K562 (cell line): ENCODE measurements around the gene MARCHF3. TPM values are rescaled to one million over a fixed set of nuclear protein-coding genes. Genes with fewer than 3 reads are reported as not detected.

Source experiments
- ATAC-seq: fragments of 200-7000 bp; cut with Tn5 transposase; 3 replicates; pipeline ENCODE4 v1.9.1; 2020; ENCODE audit warnings: moderate library complexity
- BruUV-seq: library from RNA; stranded (reverse); fragments of 400-500 nt; replicated peaks from 2 replicates; lab custom pipeline; 2021; lab: Mats Ljungman, UMichigan
- CTCF ChIA-PET: fragments of 300-600 bp; formaldehyde crosslinking; extraction: SDS; loops from one replicate; lab custom pipeline; 2021; ENCODE audit warnings: low intra/inter-chr PET ratio; lab: Yijun Ruan, JAX
- POLR2A ChIA-PET: fragments of 300-600, 350-650 bp; sonication (Branson Sonifier 250); formaldehyde crosslinking; extraction: SDS; loops from one replicate; lab custom pipeline; 2021; ENCODE audit warnings: antibody characterized with exemption, inconsistent platforms; lab: Yijun Ruan, JAX
- DNase-seq, 4 experiments: peaks; one replicate each; pipeline versions ENCODE4 v3.0.0 to v3.0.0-alpha.2; 2011 to 2018; ENCODE audit warnings: low spot score in 3 of 4, mixed read lengths in 3 of 4; ENCODE audit errors: extremely low read depth in 1 of 4
- FAIRE-seq: peaks from 2 replicates; lab custom pipeline; 2011; peaks lifted over from hg19 to GRCh38; lab: Jason Lieb, UNC
- H2AFZ ChIP-seq: 2 replicates; pipeline ENCODE4 v1.6.0; 2011; ENCODE audit warnings: low read depth, low read length, control low read depth, inconsistent platforms
- H3K27ac ChIP-seq: fragments of 200-600 bp; 3 replicates; pipeline ENCODE4 v1.8.0; 2011; ENCODE audit warnings: low read depth, mild to moderate bottlenecking, control low read depth, inconsistent platforms, low read length, moderate library complexity, mixed read lengths; ENCODE audit errors: extremely low read depth
- H3K27me3 ChIP-seq, 2 experiments: fragments of 300-600 bp in 1 of 2; 2 replicates in 1 of 2; 3 replicates in 1 of 2; pipeline versions ENCODE4 v1.6.0 to v1.8.0; 2011; ENCODE audit warnings: inconsistent platforms in 2 of 2, low read length in 2 of 2, mild to moderate bottlenecking in 1 of 2, mixed read lengths in 1 of 2, moderate library complexity in 1 of 2; ENCODE audit not compliant: control insufficient read depth in 2 of 2, insufficient read depth in 2 of 2
- H3K36me3 ChIP-seq: fragments of 300-600 bp; 3 replicates; pipeline ENCODE4 v1.8.0; 2011; ENCODE audit warnings: mild to moderate bottlenecking, low read length, inconsistent platforms; ENCODE audit not compliant: control insufficient read depth, insufficient read depth
- H3K4me1 ChIP-seq, 2 experiments: fragments of 200-600 bp in 1 of 2; replicated peaks in 1 of 2; 2 replicates in 1 of 2; 3 replicates in 1 of 2; pipeline versions ENCODE4 v1.5.1 to v1.8.0; 2011; ENCODE audit warnings: inconsistent platforms in 2 of 2, low read length in 2 of 2, mild to moderate bottlenecking in 1 of 2, mixed read lengths in 1 of 2, moderate library complexity in 1 of 2; ENCODE audit not compliant: control insufficient read depth in 2 of 2, insufficient read depth in 2 of 2
- H3K4me2 ChIP-seq: 2 replicates; pipeline ENCODE4 v1.6.1; 2011; ENCODE audit warnings: low read length, control low read depth, inconsistent platforms, mixed read lengths; ENCODE audit not compliant: insufficient read depth
- H3K4me3 ChIP-seq: fragments of 200-600 bp; sonication (generic), shearing (Covaris generic); 2 replicates; pipeline ENCODE4 v1.5.1; 2016; ENCODE audit warnings: control low read depth, inconsistent platforms
- H3K79me2 ChIP-seq: fragments of 200-600 bp; 3 replicates; pipeline ENCODE4 v1.8.0; 2011; ENCODE audit warnings: low read length, inconsistent platforms; ENCODE audit not compliant: control insufficient read depth, insufficient read depth
- H3K9ac ChIP-seq, 2 experiments: 2 replicates each; pipeline versions ENCODE4 v1.6.0 to v1.6.1; 2011; ENCODE audit warnings: low read depth in 2 of 2, low read length in 2 of 2, control low read depth in 1 of 2, inconsistent platforms in 1 of 2, mild to moderate bottlenecking in 1 of 2, mixed read lengths in 1 of 2; ENCODE audit not compliant: insufficient read depth in 1 of 2
- H3K9me1 ChIP-seq: one replicate; pipeline ENCODE4 v1.6.0; 2011; ENCODE audit warnings: inconsistent platforms, mild to moderate bottlenecking, low read length, moderate library complexity; ENCODE audit not compliant: control insufficient read depth, insufficient read depth
- H3K9me3 ChIP-seq: replicated peaks from 2 replicates; pipeline ENCODE4 v1.5.1; 2011; ENCODE audit warnings: low read depth, low read length, inconsistent platforms; ENCODE audit not compliant: control insufficient read depth, insufficient read depth
- H4K20me1 ChIP-seq: replicated peaks from 2 replicates; pipeline ENCODE4 v1.6.1; 2011; ENCODE audit warnings: low read length, inconsistent platforms, mixed read lengths; ENCODE audit not compliant: control insufficient read depth, insufficient read depth
- CC2D1A ChIP-seq: fragments of 450-650 bp; IDR thresholded peaks from 2 replicates; pipeline ENCODE4 v1.6.1; 2017; ENCODE audit warnings: mild to moderate bottlenecking
- EHMT2 ChIP-seq: fragments of 450-650 bp; IDR thresholded peaks from 2 replicates; pipeline ENCODE4 v1.6.1; 2018; ENCODE audit warnings: antibody characterized with exemption
- FOXA3 ChIP-seq, 2 experiments: fragments of 450-650 bp in 1 of 2; sonication (generic) in 1 of 2; formaldehyde crosslinking; IDR thresholded peaks in 1 of 2; conservative IDR thresholded peaks in 1 of 2; 2 replicates each; pipeline versions ENCODE4 v1.4.0 to v1.8.0; 2020 to 2022; ENCODE audit warnings: mild to moderate bottlenecking in 2 of 2, missing genetic modification reagents in 1 of 2
- KLF13 ChIP-seq: fragments of 450-650 bp; IDR thresholded peaks from 2 replicates; pipeline ENCODE4 v1.6.1; 2016; ENCODE audit warnings: missing genetic modification characterization, low read depth, mild to moderate bottlenecking, missing compliant biosample characterization, moderate library complexity, borderline replicate concordance
- MEF2A ChIP-seq: IDR thresholded peaks from 2 replicates; pipeline ENCODE4 v1.6.1; 2011; ENCODE audit warnings: low read depth, mild to moderate bottlenecking, low read length, moderate library complexity; ENCODE audit not compliant: control insufficient read depth
- ZNF584 ChIP-seq: fragments of 200-800 bp; sonication (Bioruptor generic); IDR thresholded peaks from 2 replicates; pipeline ENCODE4 v1.6.1; 2016; ENCODE audit warnings: low read depth, mild to moderate bottlenecking, missing genetic modification characterization, missing compliant biosample characterization
- ZNF707 ChIP-seq: fragments of 250-450 bp; sonication (Bioruptor Pico); conservative IDR thresholded peaks from 2 replicates; pipeline ENCODE4 v1.8.0; 2022; ENCODE audit warnings: inconsistent platforms, mild to moderate bottlenecking, moderate library complexity
- WGBS: fragments of 100-300 bp; shearing (Covaris generic); methylation state at CpG from one replicate; pipeline ENCODE4 v1.1.6; 2016; ENCODE audit warnings: low coverage, mixed read lengths; ENCODE audit not compliant: insufficient coverage; ENCODE audit errors: missing lambda C conversion rate; 5-methylcytosine and 5-hydroxymethylcytosine counted together
- in situ Hi-C: fragments of 300-500 bp; cut with MboI; formaldehyde crosslinking; loops from 4 replicates; pipeline ENCODE4 v1.15.0; 2018; ENCODE audit warnings: inconsistent platforms, mixed read lengths
- intact Hi-C: fragments of 100-400 bp; cut with micrococcal nuclease; formaldehyde crosslinking; loops from 2 replicates; pipeline ENCODE4 v1.14.2; 2022
- polyA plus RNA-seq, 8 experiments: library from polyadenylated mRNA; depleted of rRNA in 4 of 8; stranded (reverse) in 5 of 8; unstranded in 3 of 8; fragments of >200 nt; fragmentation: Nextera tagmentation in 2 of 8; fragmentation: Illumina TruSeq in 1 of 8; extraction: Ambion mirVana in 2 of 8; extraction: Trizol in 1 of 8; gene quantifications; 2 replicates each; pipeline versions ENCODE4 v1.2.1 to v1.2.3, GENCODE V29; 2011 to 2014; ENCODE audit warnings: inconsistent platforms in 1 of 8, missing spikeins in 1 of 8
- total RNA-seq, 7 experiments: library from RNA; depleted of rRNA in 6 of 7; stranded (reverse); fragments of >200 nt in 6 of 7; fragmentation: Illumina TruSeq in 2 of 7; extraction: Trizol in 2 of 7; gene quantifications; 2 replicates each; pipeline versions ENCODE4 v1.2.1 to v1.2.3, GENCODE V29; 2011 to 2021; ENCODE audit warnings: low replicate concordance in 1 of 7
- TF ChIP-seq, protein P1 (sequence below): sonication (generic); formaldehyde crosslinking; IDR thresholded peaks from 2 replicates; pipeline ENCODE4 v1.8.0; 2023; ENCODE audit warnings: mild to moderate bottlenecking, missing genetic modification reagents
- TF ChIP-seq, protein P2 (sequence below): fragments of 450-650 bp; IDR thresholded peaks from 2 replicates; pipeline ENCODE4 v1.6.1; 2017; ENCODE audit warnings: antibody characterized with exemption
- TF ChIP-seq, protein P3 (sequence below): fragments of 450-650 bp; IDR thresholded peaks from 2 replicates; pipeline ENCODE4 v1.6.1; 2016; ENCODE audit warnings: mild to moderate bottlenecking
- TF ChIP-seq, protein P4 (sequence below), 3 experiments: fragments of 200-800 bp in 1 of 3; fragments of 250-450 bp in 1 of 3; fragments of 450-650 bp in 1 of 3; sonication (Bioruptor Pico) in 1 of 3; sonication (Bioruptor generic) in 1 of 3; formaldehyde crosslinking in 1 of 3; IDR thresholded peaks; 2 replicates each; pipeline versions ENCODE4 v1.6.1 to v1.8.0; 2016 to 2022; ENCODE audit warnings: mild to moderate bottlenecking in 2 of 3, missing genetic modification characterization in 2 of 3, missing compliant biosample characterization in 1 of 3, moderate library complexity in 1 of 3

Gene MARCHF3
- total and polyA plus RNA-seq, 9 of the 15 experiments (the other 6 are each of a cell fraction or from before 2014, with no cell fraction given), result 5.6 to 37.4 (median 16.5) TPM

DNA sequence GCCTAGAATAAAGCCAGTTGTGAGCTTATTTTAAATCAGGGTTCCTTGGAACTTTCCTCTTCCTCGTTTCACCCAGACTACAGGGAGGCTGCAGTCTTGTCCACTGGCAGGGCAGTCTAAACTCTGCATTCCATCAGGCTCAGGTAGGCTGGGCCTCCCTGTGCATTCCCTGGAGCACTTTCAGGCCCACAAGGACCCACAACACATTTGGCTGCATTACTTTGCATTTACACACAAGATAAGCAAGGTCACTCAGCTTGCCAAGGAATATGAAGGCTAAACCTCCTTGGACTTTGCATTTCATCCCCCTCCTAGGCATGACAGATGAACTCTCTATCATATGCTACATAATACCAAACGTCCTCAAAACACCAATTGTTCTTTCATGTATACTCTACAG is 104.2 kb downstream of the MARCHF3 start (continued):
- no peak for TF ChIP-seq KLF13 (tag)
- TF ChIP-seq EHMT2, result no peak
- TF ChIP-seq, protein P1, sequence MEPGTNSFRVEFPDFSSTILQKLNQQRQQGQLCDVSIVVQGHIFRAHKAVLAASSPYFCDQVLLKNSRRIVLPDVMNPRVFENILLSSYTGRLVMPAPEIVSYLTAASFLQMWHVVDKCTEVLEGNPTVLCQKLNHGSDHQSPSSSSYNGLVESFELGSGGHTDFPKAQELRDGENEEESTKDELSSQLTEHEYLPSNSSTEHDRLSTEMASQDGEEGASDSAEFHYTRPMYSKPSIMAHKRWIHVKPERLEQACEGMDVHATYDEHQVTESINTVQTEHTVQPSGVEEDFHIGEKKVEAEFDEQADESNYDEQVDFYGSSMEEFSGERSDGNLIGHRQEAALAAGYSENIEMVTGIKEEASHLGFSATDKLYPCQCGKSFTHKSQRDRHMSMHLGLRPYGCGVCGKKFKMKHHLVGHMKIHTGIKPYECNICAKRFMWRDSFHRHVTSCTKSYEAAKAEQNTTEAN, result no peak
- TF ChIP-seq, protein P2, sequence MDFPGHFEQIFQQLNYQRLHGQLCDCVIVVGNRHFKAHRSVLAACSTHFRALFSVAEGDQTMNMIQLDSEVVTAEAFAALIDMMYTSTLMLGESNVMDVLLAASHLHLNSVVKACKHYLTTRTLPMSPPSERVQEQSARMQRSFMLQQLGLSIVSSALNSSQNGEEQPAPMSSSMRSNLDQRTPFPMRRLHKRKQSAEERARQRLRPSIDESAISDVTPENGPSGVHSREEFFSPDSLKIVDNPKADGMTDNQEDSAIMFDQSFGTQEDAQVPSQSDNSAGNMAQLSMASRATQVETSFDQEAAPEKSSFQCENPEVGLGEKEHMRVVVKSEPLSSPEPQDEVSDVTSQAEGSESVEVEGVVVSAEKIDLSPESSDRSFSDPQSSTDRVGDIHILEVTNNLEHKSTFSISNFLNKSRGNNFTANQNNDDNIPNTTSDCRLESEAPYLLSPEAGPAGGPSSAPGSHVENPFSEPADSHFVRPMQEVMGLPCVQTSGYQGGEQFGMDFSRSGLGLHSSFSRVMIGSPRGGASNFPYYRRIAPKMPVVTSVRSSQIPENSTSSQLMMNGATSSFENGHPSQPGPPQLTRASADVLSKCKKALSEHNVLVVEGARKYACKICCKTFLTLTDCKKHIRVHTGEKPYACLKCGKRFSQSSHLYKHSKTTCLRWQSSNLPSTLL, result no peak
- no peak for TF ChIP-seq ZNF584 (CRISPR knock-in tag)
- no peak for TF ChIP-seq ZNF707 (CRISPR knock-in tag)

DNA sequence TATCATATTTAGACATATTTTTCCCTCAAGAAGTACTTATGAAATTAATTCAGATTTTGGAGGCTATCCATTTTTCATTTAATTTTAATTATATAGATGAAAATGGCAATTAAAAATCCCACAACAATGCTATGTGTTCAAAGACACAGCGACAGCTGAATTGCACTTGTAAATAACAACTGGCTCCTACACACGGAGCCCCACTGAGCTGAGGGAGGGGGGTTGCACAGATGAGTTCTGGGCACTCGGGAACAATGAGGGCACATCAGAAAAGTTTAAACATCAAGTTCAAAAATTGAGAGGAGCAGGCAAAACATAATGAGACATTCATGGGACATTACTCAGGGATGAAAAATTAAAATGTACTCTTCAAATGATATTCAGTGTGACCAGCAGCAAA is 104.9 kb downstream of the MARCHF3 start:
- intact Hi-C loops (no loop called here), in situ Hi-C loops (no loop called here)
- H3K4me3 ChIP-seq, result no peak overlapping the region
- H3K27ac ChIP-seq, result no peak overlapping the region
- WGBS, result 55% methylated on average over 3 of the region's 3 CpGs
- no peaks in the 10 kb centered on the region; the same call in 2 of the 3 replicates for H3K36me3 ChIP-seq
- no peak for DNase-seq
- H3K9me3 ChIP-seq, result no peaks in the 10 kb centered on the region
- H3K9me1 ChIP-seq, result no peaks in the 10 kb centered on the region
- H4K20me1 ChIP-seq, result peaks cover 15% of the 10 kb centered on the region; the same call in 1 of the 2 replicates
- H3K27me3 ChIP-seq, result no peaks in the 10 kb centered on the region
- no peak for FAIRE-seq
- CTCF ChIA-PET, result no interaction called here
- ATAC-seq, result no peak
- H3K4me2 ChIP-seq, result no peak overlapping the region
- peaks cover 60% of the 10 kb centered on the region for H3K79me2 ChIP-seq
- peaks cover 12 to 19% of the 10 kb centered on the region in 2 experiments; a peak in 4 of 5 replicates for H3K4me1 ChIP-seq
- no peak overlapping the region for H2AFZ ChIP-seq
- BruUV-seq, result no TSS peak
- no peak overlapping the region for H3K9ac ChIP-seq
- POLR2A ChIA-PET, result interaction anchor here (0.6 to 1.1 kb wide), 6 partner anchors 10 to 103 kb away, joined by 3 to 5 read pairs (median 4); no protein-coding TSS in a partner anchor
- TF ChIP-seq FOXA3 (CRISPR knock-in tag; conservative IDR thresholded peaks at IDR 0.05 in 1 of 2, IDR thresholded peaks at IDR 0.05 in 1 of 2) (no peak), CC2D1A (no peak), MEF2A (no peak)
- TF ChIP-seq, protein P3, sequence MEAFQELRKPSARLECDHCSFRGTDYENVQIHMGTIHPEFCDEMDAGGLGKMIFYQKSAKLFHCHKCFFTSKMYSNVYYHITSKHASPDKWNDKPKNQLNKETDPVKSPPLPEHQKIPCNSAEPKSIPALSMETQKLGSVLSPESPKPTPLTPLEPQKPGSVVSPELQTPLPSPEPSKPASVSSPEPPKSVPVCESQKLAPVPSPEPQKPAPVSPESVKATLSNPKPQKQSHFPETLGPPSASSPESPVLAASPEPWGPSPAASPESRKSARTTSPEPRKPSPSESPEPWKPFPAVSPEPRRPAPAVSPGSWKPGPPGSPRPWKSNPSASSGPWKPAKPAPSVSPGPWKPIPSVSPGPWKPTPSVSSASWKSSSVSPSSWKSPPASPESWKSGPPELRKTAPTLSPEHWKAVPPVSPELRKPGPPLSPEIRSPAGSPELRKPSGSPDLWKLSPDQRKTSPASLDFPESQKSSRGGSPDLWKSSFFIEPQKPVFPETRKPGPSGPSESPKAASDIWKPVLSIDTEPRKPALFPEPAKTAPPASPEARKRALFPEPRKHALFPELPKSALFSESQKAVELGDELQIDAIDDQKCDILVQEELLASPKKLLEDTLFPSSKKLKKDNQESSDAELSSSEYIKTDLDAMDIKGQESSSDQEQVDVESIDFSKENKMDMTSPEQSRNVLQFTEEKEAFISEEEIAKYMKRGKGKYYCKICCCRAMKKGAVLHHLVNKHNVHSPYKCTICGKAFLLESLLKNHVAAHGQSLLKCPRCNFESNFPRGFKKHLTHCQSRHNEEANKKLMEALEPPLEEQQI, result no peak
- TF ChIP-seq, protein P4, sequence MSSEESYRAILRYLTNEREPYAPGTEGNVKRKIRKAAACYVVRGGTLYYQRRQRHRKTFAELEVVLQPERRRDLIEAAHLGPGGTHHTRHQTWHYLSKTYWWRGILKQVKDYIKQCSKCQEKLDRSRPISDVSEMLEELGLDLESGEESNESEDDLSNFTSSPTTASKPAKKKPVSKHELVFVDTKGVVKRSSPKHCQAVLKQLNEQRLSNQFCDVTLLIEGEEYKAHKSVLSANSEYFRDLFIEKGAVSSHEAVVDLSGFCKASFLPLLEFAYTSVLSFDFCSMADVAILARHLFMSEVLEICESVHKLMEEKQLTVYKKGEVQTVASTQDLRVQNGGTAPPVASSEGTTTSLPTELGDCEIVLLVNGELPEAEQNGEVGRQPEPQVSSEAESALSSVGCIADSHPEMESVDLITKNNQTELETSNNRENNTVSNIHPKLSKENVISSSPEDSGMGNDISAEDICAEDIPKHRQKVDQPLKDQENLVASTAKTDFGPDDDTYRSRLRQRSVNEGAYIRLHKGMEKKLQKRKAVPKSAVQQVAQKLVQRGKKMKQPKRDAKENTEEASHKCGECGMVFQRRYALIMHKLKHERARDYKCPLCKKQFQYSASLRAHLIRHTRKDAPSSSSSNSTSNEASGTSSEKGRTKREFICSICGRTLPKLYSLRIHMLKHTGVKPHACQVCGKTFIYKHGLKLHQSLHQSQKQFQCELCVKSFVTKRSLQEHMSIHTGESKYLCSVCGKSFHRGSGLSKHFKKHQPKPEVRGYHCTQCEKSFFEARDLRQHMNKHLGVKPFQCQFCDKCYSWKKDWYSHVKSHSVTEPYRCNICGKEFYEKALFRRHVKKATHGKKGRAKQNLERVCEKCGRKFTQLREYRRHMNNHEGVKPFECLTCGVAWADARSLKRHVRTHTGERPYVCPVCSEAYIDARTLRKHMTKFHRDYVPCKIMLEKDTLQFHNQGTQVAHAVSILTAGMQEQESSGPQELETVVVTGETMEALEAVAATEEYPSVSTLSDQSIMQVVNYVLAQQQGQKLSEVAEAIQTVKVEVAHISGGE (CRISPR knock-in tag; IDR thresholded peaks at IDR 0.05), result no peak
